ENCODE measurements around the gene NPFFR2. TPM values are rescaled to one million over a fixed set of nuclear protein-coding genes. Genes with fewer than 3 reads are reported as not detected.

The NPFFR2 gene
- total RNA-seq, 1 donor from 2014 or later = 0.64 TPM

DNA sequence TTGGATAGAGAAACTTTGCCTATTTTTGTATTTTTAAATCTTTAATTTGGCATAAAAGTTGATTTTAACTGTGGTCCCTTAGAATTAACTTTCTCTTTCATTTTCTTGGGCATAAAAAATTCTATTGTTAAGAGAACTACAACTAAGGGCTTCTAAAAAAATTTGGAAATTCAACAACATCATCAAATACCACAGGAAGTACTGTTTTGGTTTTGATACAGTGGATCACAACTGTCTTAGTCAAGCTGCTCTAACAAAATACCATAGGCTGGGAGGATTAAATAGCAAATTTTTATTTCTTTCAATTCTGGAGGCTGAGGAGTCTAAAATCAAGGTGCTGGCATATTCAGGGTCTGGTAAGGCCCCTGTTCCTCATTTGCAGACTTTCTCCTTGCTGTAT, 19.9 kb upstream of the NPFFR2 start:
- H3K9ac ChIP-seq (ENCODE audit: low read length) = no peak overlapping the region
- no peaks in the 10 kb centered on the region for H4K20me1 ChIP-seq (ENCODE audit: insufficient read depth, low read length)
- no peak for FAIRE-seq
- H3K4me3 ChIP-seq (ENCODE audit: insufficient read depth, low read depth, low read length) = no peak overlapping the region
- no peaks in the 10 kb centered on the region for H3K36me3 ChIP-seq (ENCODE audit: insufficient read depth, low read length)
- peaks cover 2% of the 10 kb centered on the region for H3K4me1 Mint-ChIP-seq (ENCODE audit: low read depth, unreplicated experiment)
- H3K27ac ChIP-seq (ENCODE audit: low read depth, low read length) = no peak overlapping the region
- no peak for DNase-seq (ENCODE audit: low read depth)
- H3K79me2 ChIP-seq (ENCODE audit: insufficient read depth, low read length) = no peaks in the 10 kb centered on the region
- H3K27me3 Mint-ChIP-seq (ENCODE audit: low read depth, unreplicated experiment) = no peaks in the 10 kb centered on the region
- H3K27me3 ChIP-seq (ENCODE audit: insufficient read depth, low read length) = no peaks in the 10 kb centered on the region
- no peak overlapping the region for H3K27ac Mint-ChIP-seq (ENCODE audit: unreplicated experiment)
- no peak overlapping the region for H3K4me3 Mint-ChIP-seq (ENCODE audit: unreplicated experiment)
- H3K36me3 Mint-ChIP-seq (ENCODE audit: low read depth, unreplicated experiment) = no peaks in the 10 kb centered on the region
- H3K9me3 ChIP-seq (ENCODE audit: insufficient read depth, low read depth, low read length) = no peaks in the 10 kb centered on the region
- no peak overlapping the region for H3K4me2 ChIP-seq (ENCODE audit: low read length)
- TF ChIP-seq, protein P1, sequence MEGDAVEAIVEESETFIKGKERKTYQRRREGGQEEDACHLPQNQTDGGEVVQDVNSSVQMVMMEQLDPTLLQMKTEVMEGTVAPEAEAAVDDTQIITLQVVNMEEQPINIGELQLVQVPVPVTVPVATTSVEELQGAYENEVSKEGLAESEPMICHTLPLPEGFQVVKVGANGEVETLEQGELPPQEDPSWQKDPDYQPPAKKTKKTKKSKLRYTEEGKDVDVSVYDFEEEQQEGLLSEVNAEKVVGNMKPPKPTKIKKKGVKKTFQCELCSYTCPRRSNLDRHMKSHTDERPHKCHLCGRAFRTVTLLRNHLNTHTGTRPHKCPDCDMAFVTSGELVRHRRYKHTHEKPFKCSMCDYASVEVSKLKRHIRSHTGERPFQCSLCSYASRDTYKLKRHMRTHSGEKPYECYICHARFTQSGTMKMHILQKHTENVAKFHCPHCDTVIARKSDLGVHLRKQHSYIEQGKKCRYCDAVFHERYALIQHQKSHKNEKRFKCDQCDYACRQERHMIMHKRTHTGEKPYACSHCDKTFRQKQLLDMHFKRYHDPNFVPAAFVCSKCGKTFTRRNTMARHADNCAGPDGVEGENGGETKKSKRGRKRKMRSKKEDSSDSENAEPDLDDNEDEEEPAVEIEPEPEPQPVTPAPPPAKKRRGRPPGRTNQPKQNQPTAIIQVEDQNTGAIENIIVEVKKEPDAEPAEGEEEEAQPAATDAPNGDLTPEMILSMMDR (IDR thresholded peaks at IDR 0.05; ENCODE audit: insufficient read depth, low read depth, low read length) = no peak
- TF ChIP-seq EZH2 (IDR thresholded peaks at IDR 0.05; ENCODE audit: insufficient read depth, low read length) = no peak
- no peaks in the 10 kb centered on the region for H3K9me3 Mint-ChIP-seq (ENCODE audit: unreplicated experiment)
- H3K4me1 ChIP-seq (ENCODE audit: insufficient read depth, low read length) = no peaks in the 10 kb centered on the region
- no peak overlapping the region for H2AFZ ChIP-seq (ENCODE audit: low read depth, low read length)

DNA sequence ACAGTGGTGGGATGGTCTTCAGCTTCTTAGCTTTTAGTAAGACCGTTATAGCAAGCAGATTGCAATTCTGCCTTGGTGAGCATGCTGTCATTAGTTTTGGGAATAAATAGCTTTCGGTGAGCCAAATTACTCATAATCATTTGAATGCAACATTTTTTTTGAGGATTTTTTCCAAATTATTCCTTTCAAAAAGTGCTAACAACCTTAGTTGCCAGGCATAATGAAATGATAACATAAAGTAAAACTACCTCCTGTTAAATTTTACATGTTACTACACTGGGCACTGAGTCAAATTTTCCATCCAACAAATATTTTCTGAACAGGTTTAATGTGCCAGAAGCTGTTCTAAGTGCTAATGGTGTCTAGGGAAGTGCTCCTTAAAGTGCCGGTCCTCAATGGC, 15.8 kb upstream of the NPFFR2 start:
- peaks cover 3% of the 10 kb centered on the region for H3K4me1 Mint-ChIP-seq (ENCODE audit: low read depth, unreplicated experiment)
- Histone ChIP-seq H2AFZ (ENCODE audit: low read depth, low read length) (no peak overlapping the region), H3K4me2 (ENCODE audit: low read length) (no peak overlapping the region), H3K4me3 (ENCODE audit: insufficient read depth, low read depth, low read length) (no peak overlapping the region), H4K20me1 (ENCODE audit: insufficient read depth, low read length) (no peaks in the 10 kb centered on the region), H3K4me1 (ENCODE audit: insufficient read depth, low read length) (no peaks in the 10 kb centered on the region), H3K79me2 (ENCODE audit: insufficient read depth, low read length) (no peaks in the 10 kb centered on the region), H3K9me3 (ENCODE audit: insufficient read depth, low read depth, low read length) (no peaks in the 10 kb centered on the region), H3K27ac (ENCODE audit: low read depth, low read length) (no peak overlapping the region), H3K36me3 (ENCODE audit: insufficient read depth, low read length) (no peaks in the 10 kb centered on the region), H3K9ac (ENCODE audit: low read length) (no peak overlapping the region), H3K27me3 (ENCODE audit: insufficient read depth, low read length) (no peaks in the 10 kb centered on the region)
- no peak overlapping the region for H3K27ac Mint-ChIP-seq (ENCODE audit: unreplicated experiment)
- FAIRE-seq (no peak), DNase-seq (ENCODE audit: low read depth) (no peak)
- no peaks in the 10 kb centered on the region for H3K36me3 Mint-ChIP-seq (ENCODE audit: low read depth, unreplicated experiment)
- TF ChIP-seq, protein P1 (IDR thresholded peaks at IDR 0.05; ENCODE audit: insufficient read depth, low read depth, low read length) = no peak
- no peak for TF ChIP-seq EZH2 (IDR thresholded peaks at IDR 0.05; ENCODE audit: insufficient read depth, low read length)
- H3K4me3 Mint-ChIP-seq (ENCODE audit: unreplicated experiment) = no peak overlapping the region
- no peaks in the 10 kb centered on the region for H3K9me3 Mint-ChIP-seq (ENCODE audit: unreplicated experiment)
- no peaks in the 10 kb centered on the region for H3K27me3 Mint-ChIP-seq (ENCODE audit: low read depth, unreplicated experiment)

DNA sequence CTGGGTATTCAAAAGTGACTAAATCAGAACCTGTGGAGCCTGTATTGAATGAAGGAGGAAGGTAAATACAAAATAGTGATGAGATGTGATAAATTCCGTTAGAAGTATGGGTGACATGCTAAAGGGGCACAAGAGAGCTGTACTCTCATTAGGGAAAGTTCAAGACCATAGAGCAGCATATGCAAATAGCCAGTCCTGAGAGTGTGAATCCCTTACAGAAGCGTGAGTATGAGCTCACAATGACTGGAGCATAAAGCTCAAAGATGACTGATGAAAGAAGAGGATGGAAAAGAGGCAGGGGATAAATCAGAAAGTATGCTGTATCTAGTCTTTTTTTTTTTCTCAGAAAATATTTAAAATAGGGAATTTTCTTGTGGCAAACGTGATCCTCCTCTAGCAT, 12.1 kb upstream of the NPFFR2 start:
- Mint-ChIP-seq H3K27ac (ENCODE audit: unreplicated experiment) (no peak overlapping the region), H3K9me3 (ENCODE audit: unreplicated experiment) (no peaks in the 10 kb centered on the region), H3K4me1 (ENCODE audit: low read depth, unreplicated experiment) (peaks cover 3% of the 10 kb centered on the region), H3K36me3 (ENCODE audit: low read depth, unreplicated experiment) (no peaks in the 10 kb centered on the region), H3K27me3 (ENCODE audit: low read depth, unreplicated experiment) (no peaks in the 10 kb centered on the region), H3K4me3 (ENCODE audit: unreplicated experiment) (no peak overlapping the region)
- Histone ChIP-seq H3K4me1 (ENCODE audit: insufficient read depth, low read length) (no peaks in the 10 kb centered on the region), H3K36me3 (ENCODE audit: insufficient read depth, low read length) (no peaks in the 10 kb centered on the region), H2AFZ (ENCODE audit: low read depth, low read length) (no peak overlapping the region), H3K9ac (ENCODE audit: low read length) (no peak overlapping the region), H3K9me3 (ENCODE audit: insufficient read depth, low read depth, low read length) (no peaks in the 10 kb centered on the region), H3K4me3 (ENCODE audit: insufficient read depth, low read depth, low read length) (no peak overlapping the region), H3K27me3 (ENCODE audit: insufficient read depth, low read length) (no peaks in the 10 kb centered on the region), H3K79me2 (ENCODE audit: insufficient read depth, low read length) (no peaks in the 10 kb centered on the region), H3K4me2 (ENCODE audit: low read length) (no peak overlapping the region), H3K27ac (ENCODE audit: low read depth, low read length) (no peak overlapping the region), H4K20me1 (ENCODE audit: insufficient read depth, low read length) (no peaks in the 10 kb centered on the region)
- DNase-seq (ENCODE audit: low read depth) = no peak
- no peak for FAIRE-seq
- TF ChIP-seq, protein P1 (IDR thresholded peaks at IDR 0.05; ENCODE audit: insufficient read depth, low read depth, low read length) = no peak
